GM06990 (cell line): ENCODE measurements around the gene ZNF750.

ENCODE experiments used
- DNase-seq: peaks from one replicate; pipeline ENCODE4 v3.0.0-alpha.2; 2011; ENCODE audit not compliant: insufficient read length; ENCODE audit errors: extremely low read depth
- H3K27me3 ChIP-seq: replicated peaks from 2 replicates; pipeline ENCODE4 v1.6.0; 2011; ENCODE audit warnings: low read length; ENCODE audit not compliant: control insufficient read depth, insufficient read depth
- H3K36me3 ChIP-seq: 2 replicates; pipeline ENCODE4 v1.5.1; 2011; ENCODE audit warnings: low read length; ENCODE audit not compliant: control insufficient read depth, insufficient read depth
- H3K4me3 ChIP-seq: replicated peaks from 2 replicates; pipeline ENCODE4 v1.5.1; 2011; ENCODE audit warnings: low read depth, mild to moderate bottlenecking, control low read depth, low read length
- CTCF ChIP-seq: IDR thresholded peaks from 2 replicates; pipeline ENCODE4 v1.5.1; 2011; ENCODE audit warnings: low read length, control low read depth, mild to moderate bottlenecking, inconsistent platforms; ENCODE audit not compliant: insufficient read depth, poor library complexity, severe bottlenecking

Gene ZNF750

GRCh38 chr17:82879241-82879640, 39.4 kb upstream of the ZNF750 start:
- Histone ChIP-seq H3K27me3 (no peaks in the 10 kb centered on the region), H3K4me3 (no peak overlapping the region), H3K36me3 (peaks cover 2% of the 10 kb centered on the region)
- no peak for DNase-seq
- no peak for TF ChIP-seq CTCF

GRCh38 chr17:82878527-82878926, 38.7 kb upstream of the ZNF750 start:
- H3K36me3 ChIP-seq = peaks cover 2% of the 10 kb centered on the region
- no peak for DNase-seq
- no peak overlapping the region for H3K4me3 ChIP-seq
- H3K27me3 ChIP-seq = no peaks in the 10 kb centered on the region
- no peak for TF ChIP-seq CTCF

DNA sequence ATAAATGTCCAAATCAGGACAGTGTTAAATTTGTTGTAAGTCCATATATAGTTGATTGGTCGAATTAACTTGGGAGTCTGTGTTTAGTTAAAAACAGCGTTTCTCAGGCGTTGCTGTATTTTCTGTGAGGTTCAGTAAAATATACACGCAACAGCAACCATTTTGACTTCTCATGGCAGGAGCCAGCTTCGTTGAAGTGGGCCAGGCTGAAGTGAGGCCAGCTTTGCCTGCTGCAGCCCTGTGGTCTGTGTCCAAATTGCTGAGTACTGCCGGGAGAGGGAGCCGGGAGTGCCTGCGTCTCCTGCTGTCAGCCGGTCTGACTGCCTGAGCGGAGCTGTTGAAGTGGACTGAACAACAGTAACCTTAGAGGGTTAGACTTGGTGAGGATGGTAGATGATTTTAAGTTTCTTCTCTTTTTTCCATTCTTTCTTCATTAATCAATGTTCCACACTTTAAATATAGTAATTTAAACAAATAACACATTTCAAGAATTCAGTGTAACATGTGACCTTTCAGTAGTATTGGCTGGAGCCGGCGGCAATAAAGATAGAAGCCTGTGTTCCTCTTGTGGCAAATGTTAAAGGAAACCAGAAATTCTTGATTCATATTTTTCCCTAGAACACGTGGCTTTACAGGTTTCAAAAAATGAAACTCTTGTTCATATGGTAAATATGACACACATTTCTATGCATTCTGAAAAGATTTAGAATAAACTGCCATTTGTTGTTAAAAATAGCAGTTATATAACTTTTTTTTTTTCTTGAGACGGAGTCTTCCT, 37.0 kb upstream of the ZNF750 start:
- no peak overlapping the region for H3K4me3 ChIP-seq
- no peak for TF ChIP-seq CTCF
- no peaks in the 10 kb centered on the region for H3K27me3 ChIP-seq
- DNase-seq = no peak
- peaks cover 2% of the 10 kb centered on the region for H3K36me3 ChIP-seq

GRCh38 chr17:82876149-82876548, 36.3 kb upstream of the ZNF750 start:
- peaks cover 2% of the 10 kb centered on the region for H3K36me3 ChIP-seq
- no peaks in the 10 kb centered on the region for H3K27me3 ChIP-seq
- H3K4me3 ChIP-seq = no peak overlapping the region
- DNase-seq = no peak
- TF ChIP-seq CTCF = no peak

GRCh38 chr17:82875407-82875856, 35.6 kb upstream of the ZNF750 start:
- H3K27me3 ChIP-seq = no peaks in the 10 kb centered on the region
- H3K36me3 ChIP-seq = peaks cover 6% of the 10 kb centered on the region
- no peak for TF ChIP-seq CTCF
- DNase-seq = no peak
- no peak overlapping the region for H3K4me3 ChIP-seq
